Nephron (organoid): ENCODE measurements around the gene ARAP1.

Source experiments
- H3K27ac Mint-ChIP-seq, 3 experiments: 2 replicates each; pipeline ENCODE4 v1.8.0; 2020; ENCODE audit warnings: mixed read lengths in 3 of 3, mild to moderate bottlenecking in 2 of 3, moderate library complexity in 1 of 3
- H3K27me3 Mint-ChIP-seq: 2 replicates; pipeline ENCODE4 v1.8.0; 2021; ENCODE audit warnings: low read depth, mild to moderate bottlenecking, moderate library complexity, mixed read lengths
- H3K36me3 Mint-ChIP-seq: 2 replicates; pipeline ENCODE4 v1.8.0; 2020; ENCODE audit warnings: low read depth, mixed read lengths
- H3K4me1 Mint-ChIP-seq: 2 replicates; pipeline ENCODE4 v1.8.0; 2020; ENCODE audit warnings: mixed read lengths
- H3K4me3 Mint-ChIP-seq, 3 experiments: 2 replicates each; pipeline ENCODE4 v1.8.0; 2020; ENCODE audit warnings: mild to moderate bottlenecking in 3 of 3, mixed read lengths in 3 of 3, moderate library complexity in 2 of 3
- H3K9me3 Mint-ChIP-seq: 2 replicates; pipeline ENCODE4 v1.8.0; 2020; ENCODE audit warnings: mixed read lengths
- TF ChIP-seq, protein P1 (sequence below), 3 experiments: fragments of 200-600 bp; sonication (generic); IDR thresholded peaks; one replicate each; pipeline ENCODE4 v1.5.0; 2021; ENCODE audit warnings: antibody characterized with exemption in 3 of 3; ENCODE audit not compliant: unreplicated experiment in 3 of 3

The ARAP1 gene

GRCh38 chr11:72752088-72752914 lies at the start of gene ARAP1:
Gene ARAP1, minus strand, starts transcription at chr11:72752408. Its CDS starts 25,280 bp downstream, at chr11:72727128.
- H3K9me3 Mint-ChIP-seq, result no peaks in the 10 kb centered on the region
- H3K27me3 Mint-ChIP-seq, result peaks cover 6% of the 10 kb centered on the region
- TF ChIP-seq, protein P1, sequence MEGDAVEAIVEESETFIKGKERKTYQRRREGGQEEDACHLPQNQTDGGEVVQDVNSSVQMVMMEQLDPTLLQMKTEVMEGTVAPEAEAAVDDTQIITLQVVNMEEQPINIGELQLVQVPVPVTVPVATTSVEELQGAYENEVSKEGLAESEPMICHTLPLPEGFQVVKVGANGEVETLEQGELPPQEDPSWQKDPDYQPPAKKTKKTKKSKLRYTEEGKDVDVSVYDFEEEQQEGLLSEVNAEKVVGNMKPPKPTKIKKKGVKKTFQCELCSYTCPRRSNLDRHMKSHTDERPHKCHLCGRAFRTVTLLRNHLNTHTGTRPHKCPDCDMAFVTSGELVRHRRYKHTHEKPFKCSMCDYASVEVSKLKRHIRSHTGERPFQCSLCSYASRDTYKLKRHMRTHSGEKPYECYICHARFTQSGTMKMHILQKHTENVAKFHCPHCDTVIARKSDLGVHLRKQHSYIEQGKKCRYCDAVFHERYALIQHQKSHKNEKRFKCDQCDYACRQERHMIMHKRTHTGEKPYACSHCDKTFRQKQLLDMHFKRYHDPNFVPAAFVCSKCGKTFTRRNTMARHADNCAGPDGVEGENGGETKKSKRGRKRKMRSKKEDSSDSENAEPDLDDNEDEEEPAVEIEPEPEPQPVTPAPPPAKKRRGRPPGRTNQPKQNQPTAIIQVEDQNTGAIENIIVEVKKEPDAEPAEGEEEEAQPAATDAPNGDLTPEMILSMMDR (IDR thresholded peaks at IDR 0.05; ENCODE audit: unreplicated experiment in 3 of 3), result no peak
- H3K4me1 Mint-ChIP-seq, result peaks cover 6% of the 10 kb centered on the region
- peak within 1 kb of the TSS; percentile 84 to 90 (median 88) for H3K4me3 Mint-ChIP-seq
- H3K27ac Mint-ChIP-seq, result peak within 1 kb of the TSS in 2 of 3 experiments; percentile 6 to 11
- H3K36me3 Mint-ChIP-seq, result peaks cover 17% of the 10 kb centered on the region

- Mint-ChIP-seq H3K9me3 (no peaks in the 10 kb centered on the region), H3K36me3 (no peaks in the 10 kb centered on the region), H3K27ac (no peak overlapping the region), H3K27me3 (no peaks in the 10 kb centered on the region), H3K4me3 (no peak overlapping the region), H3K4me1 (peaks cover 4% of the 10 kb centered on the region)
- TF ChIP-seq, protein P1 (IDR thresholded peaks at IDR 0.05; ENCODE audit: unreplicated experiment in 3 of 3), result no peak
Observed at GRCh38 chr11:72799441-72799840, 47.2 kb upstream of the ARAP1 start.

GRCh38 chr11:72798361-72798760 lies 46.2 kb upstream of the ARAP1 start:
- TF ChIP-seq, protein P1 (IDR thresholded peaks at IDR 0.05; ENCODE audit: unreplicated experiment in 3 of 3), result no peak
- H3K4me3 Mint-ChIP-seq, result no peak overlapping the region
- no peak overlapping the region for H3K27ac Mint-ChIP-seq
- H3K36me3 Mint-ChIP-seq, result no peaks in the 10 kb centered on the region
- no peaks in the 10 kb centered on the region for H3K9me3 Mint-ChIP-seq
- H3K4me1 Mint-ChIP-seq, result peaks cover 14% of the 10 kb centered on the region
- H3K27me3 Mint-ChIP-seq, result no peaks in the 10 kb centered on the region

DNA sequence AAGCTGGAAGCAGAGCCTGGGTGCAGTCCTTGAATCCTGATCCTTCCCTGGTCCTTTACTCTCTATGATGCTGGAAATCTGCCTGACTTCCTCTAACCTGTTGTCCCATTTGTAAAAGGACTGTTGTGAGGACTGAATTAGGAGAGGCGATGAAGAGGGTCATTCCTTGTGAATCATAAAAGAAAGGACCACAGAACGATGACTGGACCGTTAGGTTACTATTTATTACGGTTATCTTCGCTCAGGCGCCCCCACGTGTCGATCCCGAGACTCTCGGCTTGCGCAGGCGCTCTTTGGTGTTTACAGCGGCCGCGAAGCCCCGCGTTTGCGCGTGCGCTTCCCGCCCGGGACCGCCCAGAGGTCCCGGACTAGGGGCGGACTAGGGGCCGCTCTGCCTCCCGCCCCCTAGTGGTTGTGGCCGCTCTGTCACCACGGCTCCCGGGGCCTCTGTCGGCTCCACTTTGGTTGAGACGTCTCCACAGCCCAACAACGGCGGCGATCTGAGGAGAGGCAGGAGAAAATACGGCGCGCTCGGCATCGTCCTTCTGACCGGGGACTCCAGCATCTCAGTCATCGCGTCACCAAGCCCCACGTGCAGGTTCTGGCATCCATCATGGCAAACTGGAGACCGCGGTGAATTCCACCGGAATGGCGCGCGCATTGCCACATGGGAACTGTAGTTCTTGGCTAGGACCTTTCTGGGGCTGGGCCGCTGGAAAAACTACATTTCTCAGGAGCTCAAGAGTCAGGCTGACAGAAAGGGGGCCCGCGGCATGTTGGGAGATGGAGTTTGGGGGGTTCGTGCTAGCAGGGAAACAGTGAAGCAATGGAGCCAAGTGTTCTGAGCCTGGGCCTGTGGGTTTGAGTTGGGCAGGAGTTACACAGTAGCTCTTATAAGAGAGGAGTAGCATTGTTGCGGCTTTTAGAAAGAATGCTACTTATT lies 41.5 kb upstream of the ARAP1 start, which contains the start of gene STARD10:
STARD10 (minus strand) TSS at position 623 of the 943 bp plus-strand sequence. CDS start 12,866 bp downstream, outside the sequence.
- Mint-ChIP-seq H3K4me1 (peaks cover 32% of the 10 kb centered on the region), H3K4me3 (peak within 1 kb of the TSS; percentile 97), H3K36me3 (no peaks in the 10 kb centered on the region), H3K27ac (peak within 1 kb of the TSS; percentile 93 to 98 (median 97)), H3K27me3 (no peaks in the 10 kb centered on the region), H3K9me3 (no peaks in the 10 kb centered on the region)
- TF ChIP-seq, protein P1 (IDR thresholded peaks at IDR 0.05; ENCODE audit: unreplicated experiment in 3 of 3), result peak; percentile 98 to 100 (median 99)

DNA sequence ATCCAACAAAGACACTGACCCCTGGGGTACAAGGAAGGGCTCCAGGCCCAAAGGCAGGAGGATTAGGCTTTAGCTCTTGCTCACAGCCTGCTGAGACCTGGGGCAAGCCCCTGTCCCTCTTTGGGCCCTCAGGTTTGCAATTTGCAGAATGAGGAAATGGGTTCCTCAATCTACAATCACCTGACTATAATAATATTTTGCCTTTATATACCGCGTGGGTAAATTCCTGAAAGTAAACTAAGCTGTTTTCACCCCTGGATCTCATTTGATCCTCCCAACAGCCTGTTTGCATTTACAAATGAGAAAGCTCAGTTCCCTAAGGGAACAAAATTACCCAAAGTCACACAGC lies 40.8 kb upstream of the ARAP1 start:
- H3K27me3 Mint-ChIP-seq, result no peaks in the 10 kb centered on the region
- H3K36me3 Mint-ChIP-seq, result no peaks in the 10 kb centered on the region
- H3K4me3 Mint-ChIP-seq, result peak overlapping the region; percentile 97
- H3K27ac Mint-ChIP-seq, result peak overlapping the region; percentile 93 to 98 (median 97)
- TF ChIP-seq, protein P1 (IDR thresholded peaks at IDR 0.05; ENCODE audit: unreplicated experiment in 3 of 3), result no peak
- H3K9me3 Mint-ChIP-seq, result no peaks in the 10 kb centered on the region
- H3K4me1 Mint-ChIP-seq, result peaks cover 32% of the 10 kb centered on the region
